ENCODE measurements around the gene CUBN.

DNA sequence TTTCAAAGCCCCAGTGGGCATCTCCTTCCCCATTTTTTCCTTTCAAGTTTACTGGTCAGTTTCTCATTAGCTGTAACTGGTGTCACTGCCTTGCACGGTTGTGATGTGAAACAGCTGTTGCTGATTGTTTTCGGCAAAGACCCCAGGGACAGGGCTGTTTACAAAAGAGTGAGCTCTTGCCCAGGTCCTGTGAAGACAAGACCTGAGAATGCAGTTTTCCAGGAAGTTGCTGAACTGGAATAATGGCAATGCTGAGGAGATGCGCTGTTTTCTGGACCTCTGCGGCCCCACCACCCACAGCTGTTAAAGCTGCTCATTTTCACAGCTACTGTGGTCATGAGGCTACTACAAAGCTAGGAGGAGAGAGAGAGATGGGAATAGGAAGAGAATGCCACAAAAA, 195.8 kb downstream of the CUBN start:
- TF ChIP-seq, protein P1, sequence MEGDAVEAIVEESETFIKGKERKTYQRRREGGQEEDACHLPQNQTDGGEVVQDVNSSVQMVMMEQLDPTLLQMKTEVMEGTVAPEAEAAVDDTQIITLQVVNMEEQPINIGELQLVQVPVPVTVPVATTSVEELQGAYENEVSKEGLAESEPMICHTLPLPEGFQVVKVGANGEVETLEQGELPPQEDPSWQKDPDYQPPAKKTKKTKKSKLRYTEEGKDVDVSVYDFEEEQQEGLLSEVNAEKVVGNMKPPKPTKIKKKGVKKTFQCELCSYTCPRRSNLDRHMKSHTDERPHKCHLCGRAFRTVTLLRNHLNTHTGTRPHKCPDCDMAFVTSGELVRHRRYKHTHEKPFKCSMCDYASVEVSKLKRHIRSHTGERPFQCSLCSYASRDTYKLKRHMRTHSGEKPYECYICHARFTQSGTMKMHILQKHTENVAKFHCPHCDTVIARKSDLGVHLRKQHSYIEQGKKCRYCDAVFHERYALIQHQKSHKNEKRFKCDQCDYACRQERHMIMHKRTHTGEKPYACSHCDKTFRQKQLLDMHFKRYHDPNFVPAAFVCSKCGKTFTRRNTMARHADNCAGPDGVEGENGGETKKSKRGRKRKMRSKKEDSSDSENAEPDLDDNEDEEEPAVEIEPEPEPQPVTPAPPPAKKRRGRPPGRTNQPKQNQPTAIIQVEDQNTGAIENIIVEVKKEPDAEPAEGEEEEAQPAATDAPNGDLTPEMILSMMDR (IDR thresholded peaks at IDR 0.05), result no peak
- TF ChIP-seq POLR2AphosphoS5 (IDR thresholded peaks at IDR 0.05; ENCODE audit: low read depth, low read length), result no peak

Measured in Panc1 (cell line).